PFSK-1 (cell line): ENCODE results near the gene TAF10.

Experiments
- FOXP2 ChIP-seq: optimal IDR thresholded peaks from 2 replicates; pipeline ENCODE3; 2011; ENCODE audit warnings: borderline replicate concordance, control low read depth, inconsistent platforms; ENCODE audit not compliant: insufficient read depth; ENCODE audit errors: extremely low read length, extremely low read depth
- POLR2AphosphoS5 ChIP-seq: IDR thresholded peaks from 2 replicates; pipeline ENCODE4 v1.6.1; 2012; ENCODE audit warnings: low read depth, mild to moderate bottlenecking, control low read depth, low read length, moderate library complexity
- SIN3A ChIP-seq: IDR thresholded peaks from 2 replicates; pipeline ENCODE4 v1.6.1; 2012; ENCODE audit warnings: mild to moderate bottlenecking, low read length, moderate library complexity, borderline replicate concordance; ENCODE audit not compliant: insufficient read depth
- TAF1 ChIP-seq: IDR thresholded peaks from 2 replicates; pipeline ENCODE4 v1.6.1; 2012; ENCODE audit warnings: low read length, control low read depth, borderline replicate concordance; ENCODE audit not compliant: insufficient read depth
- TF ChIP-seq, protein P1 (sequence below), 2 experiments: IDR thresholded peaks; 2 replicates each; pipeline versions ENCODE4 v1.6.1 to v1.8.0; 2011 to 2012; ENCODE audit warnings: low read depth in 2 of 2, low read length in 2 of 2, control low read depth in 1 of 2, inconsistent platforms in 1 of 2, mild to moderate bottlenecking in 1 of 2, moderate library complexity in 1 of 2; ENCODE audit not compliant: insufficient read depth in 1 of 2

TAF10 gene

DNA sequence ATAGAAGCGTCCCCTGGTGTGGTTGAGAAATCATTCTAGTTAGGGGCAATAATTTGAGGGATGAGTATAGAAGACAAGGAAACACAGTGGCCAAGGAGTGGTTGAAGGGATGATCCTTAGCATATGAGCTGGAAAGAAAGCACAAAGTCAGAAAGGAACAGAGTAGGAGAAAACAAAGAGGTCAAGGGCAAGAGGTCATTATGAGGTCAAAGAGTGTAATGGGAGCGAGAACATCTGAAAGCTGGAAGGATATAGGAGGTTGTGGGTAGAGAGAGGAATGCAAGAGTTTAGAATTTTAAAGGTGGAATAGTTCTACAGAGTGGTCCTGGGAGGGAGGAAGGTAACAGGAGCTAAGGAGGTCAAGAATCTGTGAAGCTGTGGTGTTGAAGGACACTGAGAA lies 41.6 kb upstream of the TAF10 start:
- TF ChIP-seq TAF1: no peak
- TF ChIP-seq SIN3A: no peak
- TF ChIP-seq FOXP2: no peak
- no peak for TF ChIP-seq POLR2AphosphoS5

DNA sequence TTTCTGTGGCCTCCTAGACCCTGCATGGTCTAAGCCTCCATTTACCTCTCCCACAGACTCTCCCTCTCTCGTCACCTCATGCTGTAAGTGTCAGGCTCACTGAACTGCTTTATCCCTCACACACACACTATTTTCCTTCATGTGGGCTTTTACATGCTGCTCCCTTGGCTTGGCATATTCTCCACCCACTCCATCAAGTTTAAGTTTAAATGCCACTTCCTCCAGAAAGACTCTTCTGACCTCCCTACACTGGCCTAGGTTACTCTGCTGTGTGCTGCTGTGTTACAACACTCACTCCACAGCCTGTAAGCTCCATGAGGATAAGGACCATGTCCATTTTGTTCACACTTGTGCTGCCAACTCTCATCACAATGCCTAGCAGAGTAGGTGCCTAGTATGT lies 41.1 kb upstream of the TAF10 start:
- TF ChIP-seq SIN3A (no peak), POLR2AphosphoS5 (no peak), FOXP2 (no peak), TAF1 (no peak)
- TF ChIP-seq, protein P1, sequence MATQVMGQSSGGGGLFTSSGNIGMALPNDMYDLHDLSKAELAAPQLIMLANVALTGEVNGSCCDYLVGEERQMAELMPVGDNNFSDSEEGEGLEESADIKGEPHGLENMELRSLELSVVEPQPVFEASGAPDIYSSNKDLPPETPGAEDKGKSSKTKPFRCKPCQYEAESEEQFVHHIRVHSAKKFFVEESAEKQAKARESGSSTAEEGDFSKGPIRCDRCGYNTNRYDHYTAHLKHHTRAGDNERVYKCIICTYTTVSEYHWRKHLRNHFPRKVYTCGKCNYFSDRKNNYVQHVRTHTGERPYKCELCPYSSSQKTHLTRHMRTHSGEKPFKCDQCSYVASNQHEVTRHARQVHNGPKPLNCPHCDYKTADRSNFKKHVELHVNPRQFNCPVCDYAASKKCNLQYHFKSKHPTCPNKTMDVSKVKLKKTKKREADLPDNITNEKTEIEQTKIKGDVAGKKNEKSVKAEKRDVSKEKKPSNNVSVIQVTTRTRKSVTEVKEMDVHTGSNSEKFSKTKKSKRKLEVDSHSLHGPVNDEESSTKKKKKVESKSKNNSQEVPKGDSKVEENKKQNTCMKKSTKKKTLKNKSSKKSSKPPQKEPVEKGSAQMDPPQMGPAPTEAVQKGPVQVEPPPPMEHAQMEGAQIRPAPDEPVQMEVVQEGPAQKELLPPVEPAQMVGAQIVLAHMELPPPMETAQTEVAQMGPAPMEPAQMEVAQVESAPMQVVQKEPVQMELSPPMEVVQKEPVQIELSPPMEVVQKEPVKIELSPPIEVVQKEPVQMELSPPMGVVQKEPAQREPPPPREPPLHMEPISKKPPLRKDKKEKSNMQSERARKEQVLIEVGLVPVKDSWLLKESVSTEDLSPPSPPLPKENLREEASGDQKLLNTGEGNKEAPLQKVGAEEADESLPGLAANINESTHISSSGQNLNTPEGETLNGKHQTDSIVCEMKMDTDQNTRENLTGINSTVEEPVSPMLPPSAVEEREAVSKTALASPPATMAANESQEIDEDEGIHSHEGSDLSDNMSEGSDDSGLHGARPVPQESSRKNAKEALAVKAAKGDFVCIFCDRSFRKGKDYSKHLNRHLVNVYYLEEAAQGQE (IDR thresholded peaks at IDR 0.05; ENCODE audit: insufficient read depth in 1 of 2, low read depth in 2 of 2, low read length in 2 of 2): no peak

DNA sequence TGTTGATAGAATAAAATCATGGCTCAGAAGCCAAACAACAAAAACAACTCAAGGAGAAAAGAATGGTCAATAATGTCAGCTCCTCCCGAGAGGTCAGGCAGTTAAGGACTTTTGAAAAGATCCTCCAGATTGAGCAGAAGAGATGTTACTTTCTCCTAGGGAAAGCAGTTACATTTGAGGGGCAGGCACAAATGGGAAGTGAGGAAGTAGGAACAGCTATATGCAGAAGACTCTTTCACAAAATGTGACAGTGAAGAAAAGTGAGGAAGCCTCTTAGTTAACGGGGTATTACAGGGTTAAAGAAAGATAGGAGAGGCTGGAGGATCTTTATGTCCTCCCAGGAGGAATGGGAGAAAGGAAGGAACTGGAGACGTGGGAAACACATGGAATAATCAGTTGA lies 40.2 kb upstream of the TAF10 start:
- no peak for TF ChIP-seq FOXP2
- TF ChIP-seq SIN3A: no peak
- TF ChIP-seq TAF1: no peak
- TF ChIP-seq, protein P1 (IDR thresholded peaks at IDR 0.05; ENCODE audit: insufficient read depth in 1 of 2, low read depth in 2 of 2, low read length in 2 of 2): no peak
- TF ChIP-seq POLR2AphosphoS5: no peak

- no peak for TF ChIP-seq SIN3A
- TF ChIP-seq POLR2AphosphoS5: no peak
- no peak for TF ChIP-seq FOXP2
- TF ChIP-seq, protein P1 (IDR thresholded peaks at IDR 0.05; ENCODE audit: insufficient read depth in 1 of 2, low read depth in 2 of 2, low read length in 2 of 2): no peak
- no peak for TF ChIP-seq TAF1
These were observed 39.0 kb upstream of the TAF10 start for GRCh38 chr11:6650980-6651379.

DNA sequence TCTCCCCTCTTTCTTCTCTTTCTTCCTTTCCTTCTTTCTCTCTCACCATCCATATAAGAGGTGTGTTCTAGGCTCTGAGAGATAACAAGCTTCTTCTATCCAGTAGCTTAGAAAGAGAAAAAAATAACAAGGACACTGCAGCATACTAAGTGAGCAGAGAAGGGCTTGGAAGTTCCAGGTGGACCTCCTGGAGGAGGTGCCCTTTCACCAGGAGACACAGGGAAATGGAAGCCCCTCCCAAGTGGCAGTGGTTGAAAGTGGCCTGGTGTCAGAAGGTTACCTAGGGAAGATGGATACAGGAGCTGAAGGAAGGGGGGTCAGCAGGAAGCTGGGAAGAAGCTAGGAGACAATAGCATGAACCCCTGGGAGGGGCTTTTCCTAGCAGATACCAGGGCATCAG lies 38.1 kb upstream of the TAF10 start:
- no peak for TF ChIP-seq SIN3A
- TF ChIP-seq TAF1: no peak
- TF ChIP-seq FOXP2: no peak
- no peak for TF ChIP-seq POLR2AphosphoS5
- TF ChIP-seq, protein P1 (IDR thresholded peaks at IDR 0.05; ENCODE audit: insufficient read depth in 1 of 2, low read depth in 2 of 2, low read length in 2 of 2): no peak
